HK-2 (cell line): ENCODE results near the gene RBBP8.
"Not testable (repeated sequence)": the region's sequence is repeated elsewhere in the genome, so short reads cannot be mapped to it uniquely, and the experiment has no call there.

Experiments
- DNase-seq: peaks from one replicate; pipeline ENCODE4 v3.0.0-alpha.2; 2018; ENCODE audit not compliant: unreplicated experiment

The RBBP8 gene

GRCh38 chr18:22943847-22944246 is 10.7 kb downstream of the RBBP8 start:
- no peak for DNase-seq

- DNase-seq = no peak
Measured at GRCh38 chr18:22946217-22946616, 13.1 kb downstream of the RBBP8 start.

GRCh38 chr18:22946846-22947245 is 13.7 kb downstream of the RBBP8 start:
- DNase-seq = no peak

- DNase-seq = no peak
Measured at GRCh38 chr18:22951823-22952222, 18.7 kb downstream of the RBBP8 start.

GRCh38 chr18:22952525-22952924 is 19.4 kb downstream of the RBBP8 start:
- no peak for DNase-seq

- not testable (repeated sequence) for DNase-seq
Measured at GRCh38 chr18:22953982-22954381, 20.9 kb downstream of the RBBP8 start.

GRCh38 chr18:22956226-22956625 is 23.1 kb downstream of the RBBP8 start:
- no peak for DNase-seq

GRCh38 chr18:22961156-22961555 is 28.0 kb downstream of the RBBP8 start:
- DNase-seq = no peak

GRCh38 chr18:22962004-22962403 is 28.9 kb downstream of the RBBP8 start:
- DNase-seq = no peak

- DNase-seq = no peak
Measured at GRCh38 chr18:22964116-22964515, 31.0 kb downstream of the RBBP8 start.

GRCh38 chr18:22964722-22965121 is 31.6 kb downstream of the RBBP8 start:
- no peak for DNase-seq

- DNase-seq = no peak
Measured at GRCh38 chr18:22971038-22971437, 37.9 kb downstream of the RBBP8 start.

- DNase-seq = no peak
Measured at GRCh38 chr18:22974001-22974400, 40.9 kb downstream of the RBBP8 start.

GRCh38 chr18:22974707-22975106 is 41.6 kb downstream of the RBBP8 start:
- no peak for DNase-seq

GRCh38 chr18:22975508-22975907 is 42.4 kb downstream of the RBBP8 start:
- no peak for DNase-seq

GRCh38 chr18:22977847-22978701 is 44.9 kb downstream of the RBBP8 start:
- DNase-seq = no peak

GRCh38 chr18:22980394-22980793 is 47.3 kb downstream of the RBBP8 start:
- no peak for DNase-seq

- DNase-seq = no peak
Measured at GRCh38 chr18:22981274-22982133, 48.4 kb downstream of the RBBP8 start.

GRCh38 chr18:22983175-22983574 is 50.0 kb downstream of the RBBP8 start:
- no peak for DNase-seq

GRCh38 chr18:22985250-22985649 is 52.1 kb downstream of the RBBP8 start:
- DNase-seq = no peak

- DNase-seq = no peak
Measured at GRCh38 chr18:22987547-22988189, 54.5 kb downstream of the RBBP8 start.

GRCh38 chr18:22988208-22988607 is 55.1 kb downstream of the RBBP8 start:
- DNase-seq = no peak
